Brain microvascular endothelial cell (primary cell): ENCODE data around the gene CRYBB1.

Experiments
- DNase-seq: peaks from one replicate; pipeline ENCODE4 v3.0.0-alpha.2; 2020
- H3K27ac ChIP-seq: fragments of 250-450 bp; sonication (Bioruptor Pico); 2 replicates; pipeline ENCODE4 v1.5.1; 2020; ENCODE audit warnings: mild to moderate bottlenecking, moderate library complexity
- H3K27me3 ChIP-seq: fragments of 250-450 bp; sonication (Bioruptor Pico); replicated peaks from 2 replicates; pipeline ENCODE4 v1.5.1; 2020; ENCODE audit warnings: mild to moderate bottlenecking
- H3K36me3 ChIP-seq: fragments of 250-450 bp; sonication (Bioruptor Pico); replicated peaks from 2 replicates; pipeline ENCODE4 v1.5.1; 2020; ENCODE audit warnings: mild to moderate bottlenecking
- H3K4me3 ChIP-seq: 2 replicates; pipeline ENCODE4 v1.5.1; 2011; ENCODE audit warnings: low read depth, mild to moderate bottlenecking, control low read depth, low read length, moderate library complexity
- in situ Hi-C: cut with HindIII; loops from 2 replicates; pipeline ENCODE4 v1.10.0; 2017; ENCODE audit warnings: low sequenced_read_pairs, low pct_ligation_motif_present
- TF ChIP-seq, protein P1 (sequence below): IDR thresholded peaks from 2 replicates; pipeline ENCODE4 v1.5.1; 2011; ENCODE audit warnings: low read depth, mild to moderate bottlenecking, moderate library complexity, low read length, control low read depth, inconsistent platforms; ENCODE audit errors: missing control alignments

CRYBB1 gene

DNA sequence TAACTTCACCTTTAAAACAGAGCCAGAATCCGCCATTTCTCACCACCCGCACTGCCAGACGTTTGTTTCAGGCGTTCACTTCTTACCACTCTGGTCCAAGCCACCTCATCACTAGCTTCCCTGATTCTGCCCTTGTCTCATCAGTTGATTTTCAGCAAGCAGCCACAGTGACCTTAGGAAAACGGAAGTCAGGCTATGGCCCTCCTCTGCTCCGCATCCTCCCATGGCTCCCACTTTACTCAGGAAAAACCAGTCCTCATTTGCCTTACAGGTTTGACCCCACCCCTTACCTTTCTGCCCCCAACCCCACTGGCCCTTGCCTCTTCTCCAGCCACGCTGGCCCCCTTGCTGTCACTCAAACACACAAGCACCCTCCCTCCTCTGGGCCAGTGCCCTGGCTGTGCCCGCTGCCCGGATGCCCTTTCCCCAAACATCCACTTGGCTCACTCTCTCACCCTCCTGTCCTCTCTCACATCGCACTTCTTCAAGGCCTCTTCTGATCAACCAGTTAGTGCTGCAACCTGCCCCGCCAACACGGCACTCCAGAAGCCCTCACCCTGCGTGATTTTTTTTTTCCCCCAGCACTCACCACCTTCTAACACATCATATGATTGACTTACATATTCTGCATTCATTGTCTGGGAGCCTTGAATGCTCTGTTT, 46.8 kb downstream of the CRYBB1 start:
- Histone ChIP-seq H3K4me3 (no peak overlapping the region), H3K27me3 (no peaks in the 10 kb centered on the region)

DNA sequence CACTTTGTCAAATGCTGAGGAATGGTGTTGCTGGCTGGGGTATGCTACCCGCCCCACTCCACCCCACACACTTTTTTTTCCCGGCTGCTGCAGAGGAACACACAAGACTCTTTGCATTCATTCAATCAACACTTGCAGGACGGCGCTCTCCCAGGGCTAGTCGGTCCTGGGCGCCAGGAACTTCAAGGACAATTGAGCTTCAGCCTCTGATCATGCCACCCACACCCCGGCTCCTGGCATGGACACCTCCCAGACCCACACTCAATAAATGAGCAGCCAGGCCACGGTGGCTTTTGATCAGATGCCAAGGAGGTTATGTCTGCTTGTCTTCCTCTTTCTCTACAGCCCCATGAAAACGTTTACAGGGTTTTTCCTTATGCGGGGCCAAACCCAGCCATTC, 47.7 kb downstream of the CRYBB1 start:
- Histone ChIP-seq H3K27ac (no peak overlapping the region), H3K36me3 (peaks cover 1% of the 10 kb centered on the region), H3K27me3 (no peaks in the 10 kb centered on the region), H3K4me3 (no peak overlapping the region)
- DNase-seq: no peak
- TF ChIP-seq, protein P1, sequence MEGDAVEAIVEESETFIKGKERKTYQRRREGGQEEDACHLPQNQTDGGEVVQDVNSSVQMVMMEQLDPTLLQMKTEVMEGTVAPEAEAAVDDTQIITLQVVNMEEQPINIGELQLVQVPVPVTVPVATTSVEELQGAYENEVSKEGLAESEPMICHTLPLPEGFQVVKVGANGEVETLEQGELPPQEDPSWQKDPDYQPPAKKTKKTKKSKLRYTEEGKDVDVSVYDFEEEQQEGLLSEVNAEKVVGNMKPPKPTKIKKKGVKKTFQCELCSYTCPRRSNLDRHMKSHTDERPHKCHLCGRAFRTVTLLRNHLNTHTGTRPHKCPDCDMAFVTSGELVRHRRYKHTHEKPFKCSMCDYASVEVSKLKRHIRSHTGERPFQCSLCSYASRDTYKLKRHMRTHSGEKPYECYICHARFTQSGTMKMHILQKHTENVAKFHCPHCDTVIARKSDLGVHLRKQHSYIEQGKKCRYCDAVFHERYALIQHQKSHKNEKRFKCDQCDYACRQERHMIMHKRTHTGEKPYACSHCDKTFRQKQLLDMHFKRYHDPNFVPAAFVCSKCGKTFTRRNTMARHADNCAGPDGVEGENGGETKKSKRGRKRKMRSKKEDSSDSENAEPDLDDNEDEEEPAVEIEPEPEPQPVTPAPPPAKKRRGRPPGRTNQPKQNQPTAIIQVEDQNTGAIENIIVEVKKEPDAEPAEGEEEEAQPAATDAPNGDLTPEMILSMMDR: no peak
- in situ Hi-C loops: no loop called here

More for the DNA sequence above, 46.8 kb downstream of the CRYBB1 start:
- TF ChIP-seq, protein P1: no peak
- in situ Hi-C loops: no loop called here
- no peaks in the 10 kb centered on the region for H3K36me3 ChIP-seq
- H3K27ac ChIP-seq: no peak overlapping the region
- no peak for DNase-seq

DNA sequence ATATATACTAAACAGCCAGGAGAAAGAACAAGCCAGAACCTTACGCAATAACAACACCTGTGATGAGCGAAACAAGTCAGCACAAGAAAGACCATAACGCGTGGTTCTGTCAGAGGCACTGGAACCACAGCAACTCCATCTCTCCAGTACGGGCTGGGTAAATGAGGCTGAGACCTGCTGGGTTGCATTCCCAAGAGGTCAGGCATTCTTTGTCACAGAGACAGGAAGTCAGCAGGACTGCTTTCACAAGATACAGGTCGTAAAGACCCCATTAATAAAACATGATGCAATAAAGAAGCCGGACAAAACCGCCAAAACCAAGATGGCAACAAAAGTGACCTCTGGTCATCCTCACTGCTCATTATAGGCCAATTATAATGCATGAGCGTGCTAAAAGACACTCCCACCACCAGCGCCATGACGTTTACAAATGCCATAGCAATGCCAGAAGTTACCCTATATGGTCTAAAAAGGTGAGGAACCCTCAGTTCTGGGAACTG, 49.6 kb downstream of the CRYBB1 start:
- no peak for DNase-seq
- H3K4me3 ChIP-seq: no peak overlapping the region

DNA sequence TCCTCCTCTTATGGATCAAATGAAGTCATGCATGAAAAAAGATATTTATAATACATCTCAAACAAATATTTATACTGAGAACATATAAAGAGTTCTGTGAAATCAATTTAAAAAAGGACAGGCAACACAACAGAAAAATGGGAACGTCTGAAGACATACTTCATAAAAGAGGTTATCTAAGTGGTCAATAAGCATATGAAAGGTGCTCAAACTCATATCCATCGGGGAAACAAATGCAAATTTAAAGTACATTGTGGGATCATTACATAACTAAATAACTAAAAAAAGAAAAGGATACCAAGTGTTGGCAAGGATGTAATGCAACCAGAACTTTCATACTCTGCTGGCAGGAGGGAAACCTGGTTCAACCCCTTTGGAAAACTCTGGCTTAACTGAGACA, 50.2 kb downstream of the CRYBB1 start:
- Histone ChIP-seq H3K27me3 (no peaks in the 10 kb centered on the region), H3K36me3 (peaks cover 8% of the 10 kb centered on the region), H3K27ac (no peak overlapping the region), H3K4me3 (no peak overlapping the region)
- TF ChIP-seq, protein P1: no peak
- no peak for DNase-seq
- in situ Hi-C loops: no loop called here

More for the DNA sequence above, 49.6 kb downstream of the CRYBB1 start:
- Histone ChIP-seq H3K27ac (no peak overlapping the region), H3K36me3 (peaks cover 8% of the 10 kb centered on the region), H3K27me3 (no peaks in the 10 kb centered on the region)
- TF ChIP-seq, protein P1: no peak
- in situ Hi-C loops: no loop called here

DNA sequence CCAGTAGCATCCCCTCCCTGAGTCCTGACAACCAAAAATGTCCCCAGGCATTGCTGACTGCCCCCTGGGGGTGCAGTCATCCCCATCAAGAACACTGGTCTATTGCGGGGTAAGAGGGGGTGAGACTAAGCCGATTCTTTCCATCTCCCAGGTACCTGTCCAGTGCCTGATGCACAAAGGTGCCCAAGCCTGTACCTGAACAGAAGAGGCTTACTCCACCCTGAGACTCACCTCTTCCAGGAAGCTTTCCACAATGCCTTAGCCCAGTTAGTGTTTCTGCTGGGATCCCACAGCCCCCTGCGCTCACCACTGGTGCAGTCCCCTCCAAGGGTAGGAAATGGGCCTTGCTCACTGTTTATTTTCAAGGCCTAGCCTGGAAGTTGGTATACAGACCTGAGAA, 50.8 kb downstream of the CRYBB1 start:
- no peak for DNase-seq
- H3K27ac ChIP-seq: no peak overlapping the region
- H3K27me3 ChIP-seq: no peaks in the 10 kb centered on the region
- TF ChIP-seq, protein P1: no peak
- no peak overlapping the region for H3K4me3 ChIP-seq
- H3K36me3 ChIP-seq: peaks cover 8% of the 10 kb centered on the region
- in situ Hi-C loops: no loop called here

DNA sequence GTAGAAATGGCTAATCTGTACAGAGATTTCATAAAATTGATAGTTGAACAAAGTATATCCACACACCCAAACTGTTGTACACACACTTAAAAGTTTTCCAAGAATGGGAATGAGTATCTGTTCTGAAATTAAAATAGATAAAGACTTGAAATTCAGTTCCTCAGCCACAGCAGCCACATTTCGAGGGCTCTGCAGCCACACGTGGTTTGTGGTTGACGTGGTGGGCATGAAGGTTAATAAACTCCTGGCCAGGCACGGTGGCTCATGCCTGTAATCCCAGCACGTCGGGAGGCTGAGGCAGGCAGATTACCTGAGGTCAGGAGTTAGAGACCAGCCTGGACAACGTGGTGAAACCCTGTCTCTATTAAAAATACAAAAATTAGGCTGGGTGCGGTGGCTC, 51.9 kb downstream of the CRYBB1 start:
- Histone ChIP-seq H3K4me3 (no peak overlapping the region), H3K27me3 (no peaks in the 10 kb centered on the region), H3K36me3 (peaks cover 8% of the 10 kb centered on the region), H3K27ac (no peak overlapping the region)
- in situ Hi-C loops: no loop called here
- TF ChIP-seq, protein P1: no peak
- no peak for DNase-seq
